ENCODE results near the gene CDK5RAP1.
A peak's percentile ranks its signal among the peaks of the same experiment; 100 is the strongest.

The CDK5RAP1 gene

GRCh38 chr20:33372993-33373441, 28.3 kb downstream of the CDK5RAP1 start:
- Mint-ChIP-seq H3K27ac (peak overlapping the region; percentile 38), H3K4me3 (no peak overlapping the region), H3K36me3 (ENCODE audit: low read depth) (peaks cover 40% of the 10 kb centered on the region), H3K27me3 (no peaks in the 10 kb centered on the region), H3K9me3 (no peaks in the 10 kb centered on the region), H3K4me1 (peaks cover 20% of the 10 kb centered on the region)
- ATAC-seq (no peak), DNase-seq (no peak)

- DNase-seq (no peak), ATAC-seq (peak; percentile 62)
- H3K4me3 Mint-ChIP-seq: no peak overlapping the region
- peak overlapping the region; percentile 33 for H3K27ac Mint-ChIP-seq
- no peaks in the 10 kb centered on the region for H3K9me3 Mint-ChIP-seq
- H3K4me1 Mint-ChIP-seq: peaks cover 20% of the 10 kb centered on the region
- H3K36me3 Mint-ChIP-seq (ENCODE audit: low read depth): peaks cover 38% of the 10 kb centered on the region
- no peaks in the 10 kb centered on the region for H3K27me3 Mint-ChIP-seq
Observed at GRCh38 chr20:33370291-33370690, 31.0 kb downstream of the CDK5RAP1 start.

GRCh38 chr20:33362898-33363297, 38.4 kb downstream of the CDK5RAP1 start:
- Mint-ChIP-seq H3K27ac (no peak overlapping the region), H3K27me3 (no peaks in the 10 kb centered on the region), H3K9me3 (no peaks in the 10 kb centered on the region), H3K4me1 (no peaks in the 10 kb centered on the region), H3K4me3 (no peak overlapping the region), H3K36me3 (ENCODE audit: low read depth) (peaks cover 44% of the 10 kb centered on the region)
- DNase-seq (no peak), ATAC-seq (no peak)

GRCh38 chr20:33359399-33360261, 41.7 kb downstream of the CDK5RAP1 start:
- Mint-ChIP-seq H3K27ac (no peak overlapping the region), H3K9me3 (no peaks in the 10 kb centered on the region), H3K4me1 (no peaks in the 10 kb centered on the region), H3K4me3 (no peak overlapping the region), H3K36me3 (ENCODE audit: low read depth) (peaks cover 41% of the 10 kb centered on the region), H3K27me3 (no peaks in the 10 kb centered on the region)
- no peak for DNase-seq
- no peak for ATAC-seq

- H3K27ac Mint-ChIP-seq: no peak overlapping the region
- H3K4me3 Mint-ChIP-seq: no peak overlapping the region
- no peaks in the 10 kb centered on the region for H3K4me1 Mint-ChIP-seq
- no peaks in the 10 kb centered on the region for H3K9me3 Mint-ChIP-seq
- H3K36me3 Mint-ChIP-seq (ENCODE audit: low read depth): peaks cover 13% of the 10 kb centered on the region
- no peaks in the 10 kb centered on the region for H3K27me3 Mint-ChIP-seq
- ATAC-seq (no peak), DNase-seq (no peak)
Observed at GRCh38 chr20:33353013-33353402, 48.3 kb downstream of the CDK5RAP1 start.

- H3K27me3 Mint-ChIP-seq: no peaks in the 10 kb centered on the region
- no peak for ATAC-seq
- no peaks in the 10 kb centered on the region for H3K9me3 Mint-ChIP-seq
- H3K4me3 Mint-ChIP-seq: no peak overlapping the region
- no peak for DNase-seq
- peaks cover 13% of the 10 kb centered on the region for H3K36me3 Mint-ChIP-seq (ENCODE audit: low read depth)
- no peak overlapping the region for H3K27ac Mint-ChIP-seq
- no peaks in the 10 kb centered on the region for H3K4me1 Mint-ChIP-seq
Observed at GRCh38 chr20:33352258-33353012, 48.9 kb downstream of the CDK5RAP1 start.

- Mint-ChIP-seq H3K4me1 (no peaks in the 10 kb centered on the region), H3K36me3 (ENCODE audit: low read depth) (peaks cover 13% of the 10 kb centered on the region), H3K27ac (no peak overlapping the region), H3K4me3 (no peak overlapping the region), H3K9me3 (no peaks in the 10 kb centered on the region), H3K27me3 (no peaks in the 10 kb centered on the region)
- ATAC-seq: no peak
- DNase-seq: no peak
Observed at GRCh38 chr20:33351696-33352095, 49.6 kb downstream of the CDK5RAP1 start.

GRCh38 chr20:33349493-33349892, 51.8 kb downstream of the CDK5RAP1 start:
- peaks cover 2% of the 10 kb centered on the region for H3K4me1 Mint-ChIP-seq
- H3K27ac Mint-ChIP-seq: no peak overlapping the region
- no peaks in the 10 kb centered on the region for H3K9me3 Mint-ChIP-seq
- no peak for DNase-seq
- peaks cover 7% of the 10 kb centered on the region for H3K36me3 Mint-ChIP-seq (ENCODE audit: low read depth)
- no peak for ATAC-seq
- H3K4me3 Mint-ChIP-seq: no peak overlapping the region
- no peaks in the 10 kb centered on the region for H3K27me3 Mint-ChIP-seq

- H3K9me3 Mint-ChIP-seq: no peaks in the 10 kb centered on the region
- DNase-seq: no peak
- H3K27ac Mint-ChIP-seq: no peak overlapping the region
- H3K4me3 Mint-ChIP-seq: no peak overlapping the region
- no peaks in the 10 kb centered on the region for H3K27me3 Mint-ChIP-seq
- no peak for ATAC-seq
- H3K36me3 Mint-ChIP-seq (ENCODE audit: low read depth): peaks cover 7% of the 10 kb centered on the region
- H3K4me1 Mint-ChIP-seq: peaks cover 2% of the 10 kb centered on the region
Observed at GRCh38 chr20:33348136-33348937, 53.0 kb downstream of the CDK5RAP1 start.

- no peak for ATAC-seq
- Mint-ChIP-seq H3K9me3 (no peaks in the 10 kb centered on the region), H3K4me1 (peaks cover 2% of the 10 kb centered on the region), H3K27ac (no peak overlapping the region), H3K36me3 (ENCODE audit: low read depth) (peaks cover 3% of the 10 kb centered on the region), H3K4me3 (no peak overlapping the region), H3K27me3 (no peaks in the 10 kb centered on the region)
- no peak for DNase-seq
Observed at GRCh38 chr20:33345342-33345741, 56.0 kb downstream of the CDK5RAP1 start.

GRCh38 chr20:33343521-33343920, 57.8 kb downstream of the CDK5RAP1 start:
- H3K27ac Mint-ChIP-seq: no peak overlapping the region
- DNase-seq (no peak), ATAC-seq (no peak)
- H3K4me3 Mint-ChIP-seq: no peak overlapping the region
- H3K4me1 Mint-ChIP-seq: peaks cover 2% of the 10 kb centered on the region
- H3K36me3 Mint-ChIP-seq (ENCODE audit: low read depth): no peaks in the 10 kb centered on the region
- no peaks in the 10 kb centered on the region for H3K27me3 Mint-ChIP-seq
- H3K9me3 Mint-ChIP-seq: no peaks in the 10 kb centered on the region

GRCh38 chr20:33339515-33340058, 61.7 kb downstream of the CDK5RAP1 start:
- Mint-ChIP-seq H3K9me3 (no peaks in the 10 kb centered on the region), H3K4me1 (peaks cover 3% of the 10 kb centered on the region), H3K36me3 (ENCODE audit: low read depth) (no peaks in the 10 kb centered on the region), H3K27me3 (no peaks in the 10 kb centered on the region), H3K4me3 (no peak overlapping the region), H3K27ac (no peak overlapping the region)
- ATAC-seq (no peak), DNase-seq (no peak)

- no peak overlapping the region for H3K4me3 Mint-ChIP-seq
- H3K9me3 Mint-ChIP-seq: no peaks in the 10 kb centered on the region
- ATAC-seq (no peak), DNase-seq (no peak)
- peaks cover 4% of the 10 kb centered on the region for H3K27me3 Mint-ChIP-seq
- no peak overlapping the region for H3K27ac Mint-ChIP-seq
- peaks cover 3% of the 10 kb centered on the region for H3K4me1 Mint-ChIP-seq
- H3K36me3 Mint-ChIP-seq (ENCODE audit: low read depth): no peaks in the 10 kb centered on the region
Observed at GRCh38 chr20:33338467-33339258, 62.7 kb downstream of the CDK5RAP1 start.
